GM12878 (cell line): ENCODE results near the gene IL26. TPM values are rescaled to one million over a fixed set of nuclear protein-coding genes. Genes with fewer than 3 reads are reported as not detected.

Experiments used
- ATAC-seq: fragments of 200-7000 bp; cut with Tn5 transposase; 3 replicates; pipeline ENCODE4 v1.9.1; 2020; ENCODE audit warnings: mild to moderate bottlenecking, moderate library complexity
- BruUV-seq: library from RNA; stranded (reverse); fragments of 400-500 nt; replicated peaks from 2 replicates; lab custom pipeline; 2021; lab: Mats Ljungman, UMichigan
- CTCF ChIA-PET: fragments of 300-600 bp; sonication (Branson Sonifier 250); formaldehyde crosslinking; extraction: SDS; loops from one replicate; lab custom pipeline; 2021; ENCODE audit warnings: inconsistent platforms; lab: Yijun Ruan, JAX
- POLR2A ChIA-PET: fragments of 350-600 bp; formaldehyde crosslinking; extraction: SDS; loops from one replicate; lab custom pipeline; 2021; ENCODE audit warnings: inconsistent platforms; lab: Charles Lee
- RAD21 ChIA-PET: fragments of 300-600 bp; sonication (Branson Sonifier 250); formaldehyde crosslinking; loops from one replicate; lab custom pipeline; 2023; ENCODE audit warnings: antibody characterized with exemption; ENCODE audit not compliant: unreplicated experiment; lab: Charles Lee
- SMC1A ChIA-PET: fragments of 300-600 bp; sonication (Branson Sonifier 250); formaldehyde crosslinking; loops from one replicate; lab custom pipeline; 2023; ENCODE audit not compliant: unreplicated experiment, uncharacterized antibody; lab: Charles Lee
- DNase-seq: peaks from one replicate; pipeline ENCODE4 v3.0.0-alpha.2; 2011; ENCODE audit warnings: low read depth, low spot score
- FAIRE-seq: peaks from 3 replicates; lab custom pipeline; 2011; peaks lifted over from hg19 to GRCh38; lab: Jason Lieb, UNC
- H2AFZ ChIP-seq: 2 replicates; pipeline ENCODE4 v1.6.0; 2011; ENCODE audit warnings: low read depth, low read length, control low read depth; ENCODE audit not compliant: control insufficient read depth
- H3K27ac ChIP-seq: 2 replicates; pipeline ENCODE4 v1.5.1; 2011; ENCODE audit warnings: control low read depth; ENCODE audit not compliant: control insufficient read depth, insufficient read depth
- H3K27me3 ChIP-seq, 2 experiments: replicated peaks in 1 of 2; 2 replicates each; pipeline versions ENCODE4 v1.6.0 to v1.6.1; 2011; ENCODE audit warnings: low read length in 1 of 2; ENCODE audit not compliant: control insufficient read depth in 2 of 2, insufficient read depth in 2 of 2
- H3K36me3 ChIP-seq, 2 experiments: 2 replicates each; pipeline ENCODE4 v1.5.1; 2011; ENCODE audit warnings: low read length in 1 of 2; ENCODE audit not compliant: control insufficient read depth in 2 of 2, insufficient read depth in 2 of 2
- H3K4me1 ChIP-seq: 2 replicates; pipeline ENCODE4 v1.6.1; 2011; ENCODE audit warnings: mild to moderate bottlenecking, low read length, moderate library complexity, mixed read lengths; ENCODE audit not compliant: control insufficient read depth, insufficient read depth
- H3K4me2 ChIP-seq: 2 replicates; pipeline ENCODE4 v1.6.0; 2011; ENCODE audit warnings: control low read depth; ENCODE audit not compliant: control insufficient read depth, insufficient read depth
- H3K4me3 ChIP-seq: fragments of 200-600 bp; sonication (generic); 2 replicates; pipeline ENCODE4 v1.5.1; 2016
- H3K79me2 ChIP-seq: 2 replicates; pipeline ENCODE4 v1.6.0; 2011; ENCODE audit warnings: low read length; ENCODE audit not compliant: control insufficient read depth, insufficient read depth
- H3K9ac ChIP-seq: 2 replicates; pipeline ENCODE4 v1.8.0; 2011; ENCODE audit warnings: low read length, control low read depth, mixed read lengths; ENCODE audit not compliant: control insufficient read depth, insufficient read depth
- H3K9me3 ChIP-seq: replicated peaks from 3 replicates; pipeline ENCODE4 v1.5.1; 2011; ENCODE audit warnings: mild to moderate bottlenecking, low read length; ENCODE audit not compliant: control insufficient read depth, insufficient read depth
- H4K20me1 ChIP-seq: 2 replicates; pipeline ENCODE4 v1.6.0; 2011; ENCODE audit not compliant: control insufficient read depth, insufficient read depth
- BACH1 ChIP-seq: fragments of 450-650 bp; IDR thresholded peaks from 2 replicates; pipeline ENCODE4 v1.6.1; 2017; ENCODE audit warnings: mild to moderate bottlenecking, borderline replicate concordance
- CHD1 ChIP-seq: IDR thresholded peaks from 2 replicates; pipeline ENCODE4 v1.6.1; 2012; ENCODE audit warnings: low read depth, low read length, improper control_type of control experiment
- CHD4 ChIP-seq: fragments of 200-600 bp; sonication (generic); IDR thresholded peaks from 2 replicates; pipeline ENCODE4 v1.6.1; 2016; ENCODE audit warnings: mild to moderate bottlenecking
- DPF2 ChIP-seq: fragments of 450-650 bp; IDR thresholded peaks from 2 replicates; pipeline ENCODE4 v1.6.1; 2017; ENCODE audit warnings: mild to moderate bottlenecking
- KDM1A ChIP-seq: fragments of 200-600 bp; sonication (generic); IDR thresholded peaks from 2 replicates; pipeline ENCODE4 v1.6.1; 2016; ENCODE audit warnings: borderline replicate concordance
- MTA2 ChIP-seq: fragments of 450-650 bp; IDR thresholded peaks from 2 replicates; pipeline ENCODE4 v1.6.1; 2016; ENCODE audit warnings: low read depth, mild to moderate bottlenecking, moderate library complexity
- MTA3 ChIP-seq: IDR thresholded peaks from 2 replicates; pipeline ENCODE4 v1.6.1; 2012; ENCODE audit warnings: low read length, inconsistent platforms, borderline replicate concordance
- MXI1 ChIP-seq: fragments of 150-350 bp; IDR thresholded peaks from 2 replicates; pipeline ENCODE4 v1.6.1; 2011; ENCODE audit warnings: low read depth, mild to moderate bottlenecking, inconsistent platforms, low read length, improper control_type of control experiment
- PAX8 ChIP-seq: fragments of 450-650 bp; IDR thresholded peaks from 2 replicates; pipeline ENCODE4 v1.6.1; 2017; ENCODE audit warnings: mild to moderate bottlenecking, moderate library complexity
- PML ChIP-seq: IDR thresholded peaks from 2 replicates; pipeline ENCODE4 v1.6.1; 2012; ENCODE audit warnings: low read length, inconsistent platforms
- POLR2A ChIP-seq: IDR thresholded peaks from 2 replicates; pipeline ENCODE4 v1.6.1; 2011; ENCODE audit warnings: low read depth, mild to moderate bottlenecking, low read length
- POLR2AphosphoS2 ChIP-seq: IDR thresholded peaks from 2 replicates; pipeline ENCODE4 v1.6.1; 2011; ENCODE audit warnings: low read depth, mild to moderate bottlenecking, low read length, improper control_type of control experiment, moderate library complexity
- SREBF2 ChIP-seq: IDR thresholded peaks from 2 replicates; pipeline ENCODE4 v1.6.1; 2012; ENCODE audit warnings: mild to moderate bottlenecking, low read length
- SUPT20H ChIP-seq: IDR thresholded peaks from 2 replicates; pipeline ENCODE4 v1.6.1; 2011; ENCODE audit warnings: low read depth, mild to moderate bottlenecking, low read length, moderate library complexity, borderline replicate concordance; ENCODE audit not compliant: control insufficient read depth
- TCF3 ChIP-seq: IDR thresholded peaks from 2 replicates; pipeline ENCODE4 v1.6.1; 2012; ENCODE audit warnings: low read depth, mild to moderate bottlenecking, low read length, borderline replicate concordance; ENCODE audit not compliant: insufficient read depth
- WGBS: methylation state at CpG from one replicate; pipeline ENCODE4 v1.1.6; 2016; ENCODE audit warnings: low lambda C conversion rate; ENCODE audit not compliant: insufficient replicate concordance, insufficient coverage; ENCODE audit errors: missing lambda C conversion rate; 5-methylcytosine and 5-hydroxymethylcytosine counted together
- in situ Hi-C: fragments of 300-500 bp; cut with MboI; formaldehyde crosslinking; loops from 9 replicates; pipeline ENCODE4 v1.14.3; 2018; ENCODE audit warnings: mixed read lengths
- intact Hi-C: fragments of 100-400 bp; cut with micrococcal nuclease; formaldehyde crosslinking; loops from one replicate; pipeline ENCODE4 v1.14.2; 2022; ENCODE audit not compliant: unreplicated experiment
- polyA plus RNA-seq, 11 experiments: library from polyadenylated mRNA; depleted of rRNA in 4 of 11; unstranded in 6 of 11; stranded (reverse) in 5 of 11; fragments of >200 nt; fragmentation: Nextera tagmentation in 4 of 11; fragmentation: Illumina TruSeq in 1 of 11; extraction: Ambion mirVana in 4 of 11; extraction: Trizol in 1 of 11; gene quantifications; 1 replicate in 1 of 11; 2 replicates in 10 of 11; pipeline versions ENCODE4 v1.2.1 to v1.2.3, GENCODE V29; 2011 to 2016; ENCODE audit warnings: inconsistent platforms in 2 of 11, missing spikeins in 2 of 11, low read depth in 1 of 11
- total RNA-seq, 4 experiments: library from RNA; depleted of rRNA in 3 of 4; stranded (reverse); fragments of >200 nt in 3 of 4; fragmentation: Illumina TruSeq in 1 of 4; extraction: Trizol in 1 of 4; gene quantifications; 2 replicates each; pipeline versions ENCODE4 v1.2.1 to v1.2.3, GENCODE V29; 2013 to 2021
- TF ChIP-seq, protein P1 (sequence below): fragments of 450-650 bp; formaldehyde crosslinking; IDR thresholded peaks from 2 replicates; pipeline ENCODE4 v1.4.0; 2022; ENCODE audit warnings: mild to moderate bottlenecking, moderate library complexity
- TF ChIP-seq, protein P2 (sequence below): fragments of 450-650 bp; formaldehyde crosslinking; IDR thresholded peaks from 2 replicates; pipeline ENCODE4 v1.5.0; 2022; ENCODE audit warnings: mild to moderate bottlenecking, missing genetic modification characterization
- TF ChIP-seq, protein P3 (sequence below): fragments of 450-650 bp; IDR thresholded peaks from 2 replicates; pipeline ENCODE4 v1.6.1; 2017; ENCODE audit warnings: borderline replicate concordance

Gene IL26
- total and polyA plus RNA-seq, 10 of the 15 experiments (the other 5 are each of a cell fraction or from before 2014, with no cell fraction given): not detected

DNA sequence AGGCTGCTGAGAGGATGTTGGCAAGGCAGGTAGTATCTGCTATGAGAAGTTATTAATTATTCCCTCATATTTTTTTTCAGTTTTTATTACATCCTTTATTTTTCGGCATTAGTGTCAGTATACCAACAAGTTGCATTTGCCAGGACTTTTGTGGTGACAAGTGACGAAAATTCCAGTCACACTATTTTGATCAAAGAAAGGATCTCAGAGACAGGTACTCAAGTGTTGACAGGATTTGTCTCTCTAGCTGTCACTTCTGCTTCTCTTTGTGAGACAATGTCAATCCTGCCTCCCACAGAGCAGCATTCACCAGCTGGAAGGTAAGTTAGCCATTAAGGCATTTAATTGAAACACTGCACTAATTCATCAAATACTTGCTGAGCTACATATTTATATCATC is 48.0 kb downstream of the IL26 start:
- TF ChIP-seq MTA2 (no peak), MXI1 (no peak), POLR2A (no peak), PML (no peak), SREBF2 (no peak), POLR2AphosphoS2 (no peak), PAX8 (no peak), BACH1 (no peak), DPF2 (no peak), KDM1A (no peak), TCF3 (no peak), CHD4 (no peak), CHD1 (no peak), MTA3 (no peak), SUPT20H (no peak)
- TF ChIP-seq, protein P1, sequence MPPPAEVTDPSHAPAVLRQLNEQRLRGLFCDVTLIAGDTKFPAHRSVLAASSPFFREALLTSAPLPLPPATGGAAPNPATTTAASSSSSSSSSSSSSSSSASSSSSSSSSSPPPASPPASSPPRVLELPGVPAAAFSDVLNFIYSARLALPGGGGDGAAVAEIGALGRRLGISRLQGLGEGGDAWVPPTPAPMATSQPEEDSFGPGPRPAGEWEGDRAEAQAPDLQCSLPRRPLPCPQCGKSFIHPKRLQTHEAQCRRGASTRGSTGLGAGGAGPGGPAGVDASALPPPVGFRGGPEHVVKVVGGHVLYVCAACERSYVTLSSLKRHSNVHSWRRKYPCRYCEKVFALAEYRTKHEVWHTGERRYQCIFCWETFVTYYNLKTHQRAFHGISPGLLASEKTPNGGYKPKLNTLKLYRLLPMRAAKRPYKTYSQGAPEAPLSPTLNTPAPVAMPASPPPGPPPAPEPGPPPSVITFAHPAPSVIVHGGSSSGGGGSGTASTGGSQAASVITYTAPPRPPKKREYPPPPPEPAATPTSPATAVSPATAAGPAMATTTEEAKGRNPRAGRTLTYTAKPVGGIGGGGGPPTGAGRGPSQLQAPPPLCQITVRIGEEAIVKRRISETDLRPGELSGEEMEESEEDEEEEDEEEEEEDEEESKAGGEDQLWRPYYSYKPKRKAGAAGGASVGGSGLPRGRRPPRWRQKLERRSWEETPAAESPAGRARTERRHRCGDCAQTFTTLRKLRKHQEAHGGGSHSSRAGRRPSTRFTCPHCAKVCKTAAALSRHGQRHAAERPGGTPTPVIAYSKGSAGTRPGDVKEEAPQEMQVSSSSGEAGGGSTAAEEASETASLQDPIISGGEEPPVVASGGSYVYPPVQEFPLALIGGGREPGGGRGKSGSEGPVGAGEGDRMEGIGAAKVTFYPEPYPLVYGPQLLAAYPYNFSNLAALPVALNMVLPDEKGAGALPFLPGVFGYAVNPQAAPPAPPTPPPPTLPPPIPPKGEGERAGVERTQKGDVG (CRISPR knock-in tag): no peak
- TF ChIP-seq, protein P2, sequence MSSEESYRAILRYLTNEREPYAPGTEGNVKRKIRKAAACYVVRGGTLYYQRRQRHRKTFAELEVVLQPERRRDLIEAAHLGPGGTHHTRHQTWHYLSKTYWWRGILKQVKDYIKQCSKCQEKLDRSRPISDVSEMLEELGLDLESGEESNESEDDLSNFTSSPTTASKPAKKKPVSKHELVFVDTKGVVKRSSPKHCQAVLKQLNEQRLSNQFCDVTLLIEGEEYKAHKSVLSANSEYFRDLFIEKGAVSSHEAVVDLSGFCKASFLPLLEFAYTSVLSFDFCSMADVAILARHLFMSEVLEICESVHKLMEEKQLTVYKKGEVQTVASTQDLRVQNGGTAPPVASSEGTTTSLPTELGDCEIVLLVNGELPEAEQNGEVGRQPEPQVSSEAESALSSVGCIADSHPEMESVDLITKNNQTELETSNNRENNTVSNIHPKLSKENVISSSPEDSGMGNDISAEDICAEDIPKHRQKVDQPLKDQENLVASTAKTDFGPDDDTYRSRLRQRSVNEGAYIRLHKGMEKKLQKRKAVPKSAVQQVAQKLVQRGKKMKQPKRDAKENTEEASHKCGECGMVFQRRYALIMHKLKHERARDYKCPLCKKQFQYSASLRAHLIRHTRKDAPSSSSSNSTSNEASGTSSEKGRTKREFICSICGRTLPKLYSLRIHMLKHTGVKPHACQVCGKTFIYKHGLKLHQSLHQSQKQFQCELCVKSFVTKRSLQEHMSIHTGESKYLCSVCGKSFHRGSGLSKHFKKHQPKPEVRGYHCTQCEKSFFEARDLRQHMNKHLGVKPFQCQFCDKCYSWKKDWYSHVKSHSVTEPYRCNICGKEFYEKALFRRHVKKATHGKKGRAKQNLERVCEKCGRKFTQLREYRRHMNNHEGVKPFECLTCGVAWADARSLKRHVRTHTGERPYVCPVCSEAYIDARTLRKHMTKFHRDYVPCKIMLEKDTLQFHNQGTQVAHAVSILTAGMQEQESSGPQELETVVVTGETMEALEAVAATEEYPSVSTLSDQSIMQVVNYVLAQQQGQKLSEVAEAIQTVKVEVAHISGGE (CRISPR knock-in tag): no peak
- TF ChIP-seq, protein P3, sequence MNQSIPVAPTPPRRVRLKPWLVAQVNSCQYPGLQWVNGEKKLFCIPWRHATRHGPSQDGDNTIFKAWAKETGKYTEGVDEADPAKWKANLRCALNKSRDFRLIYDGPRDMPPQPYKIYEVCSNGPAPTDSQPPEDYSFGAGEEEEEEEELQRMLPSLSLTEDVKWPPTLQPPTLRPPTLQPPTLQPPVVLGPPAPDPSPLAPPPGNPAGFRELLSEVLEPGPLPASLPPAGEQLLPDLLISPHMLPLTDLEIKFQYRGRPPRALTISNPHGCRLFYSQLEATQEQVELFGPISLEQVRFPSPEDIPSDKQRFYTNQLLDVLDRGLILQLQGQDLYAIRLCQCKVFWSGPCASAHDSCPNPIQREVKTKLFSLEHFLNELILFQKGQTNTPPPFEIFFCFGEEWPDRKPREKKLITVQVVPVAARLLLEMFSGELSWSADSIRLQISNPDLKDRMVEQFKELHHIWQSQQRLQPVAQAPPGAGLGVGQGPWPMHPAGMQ: no peak
- no peak for FAIRE-seq
- RAD21 ChIA-PET: interaction anchor here (0.7 kb wide), 1 partner anchor 152 kb away, joined by 3 read pairs; no protein-coding TSS in a partner anchor
- no peaks in the 10 kb centered on the region for H3K9me3 ChIP-seq
- 0 out of 2 replicates have a peak, but pooled peaks cover 2% of the 10 kb centered on the region for H3K4me1 ChIP-seq
- H3K36me3 ChIP-seq: no peaks in the 10 kb centered on the region
- H3K79me2 ChIP-seq: no peaks in the 10 kb centered on the region
- H3K4me3 ChIP-seq: no peak overlapping the region
- intact Hi-C loops (no loop called here), in situ Hi-C loops (no loop called here)
- H2AFZ ChIP-seq: no peak overlapping the region
- no peak overlapping the region for H3K4me2 ChIP-seq
- no peak overlapping the region for H3K27ac ChIP-seq
- CTCF ChIA-PET: interaction anchor here (2.7 kb wide), 1 partner anchor 19 kb away, joined by 10 read pairs; no protein-coding TSS in a partner anchor
- no peaks in the 10 kb centered on the region; a peak in 1 of 4 replicates for H3K27me3 ChIP-seq
- no TSS peak for BruUV-seq
- no peak for ATAC-seq
- 61% methylated on average over 2 of the region's 2 CpGs for WGBS
- H4K20me1 ChIP-seq: no peaks in the 10 kb centered on the region
- POLR2A ChIA-PET: interaction anchor here (0.6 kb wide), 1 partner anchor 17 kb away, joined by 3 read pairs; no protein-coding TSS in a partner anchor
- no peak overlapping the region for H3K9ac ChIP-seq
- SMC1A ChIA-PET: interaction anchor here (0.6 to 1.6 kb wide), 4 partner anchors 9 to 138 kb away, joined by 3 read pairs; no protein-coding TSS in a partner anchor
- no peak for DNase-seq
